BJ (cell line): Measurements from ENCODE around the gene ADRA2C. TPM values are rescaled to one million over a fixed set of nuclear protein-coding genes. Genes with fewer than 3 reads are reported as not detected.
"Not testable (repeated sequence)": the region's sequence is repeated elsewhere in the genome, so short reads cannot be mapped to it uniquely, and the experiment has no call there.

Source experiments
- CTCF ChIA-PET: fragments of 350-600 bp; formaldehyde crosslinking; extraction: SDS; loops from one replicate; lab custom pipeline; 2021; ENCODE audit warnings: antibody characterized with exemption, inconsistent platforms; lab: Yijun Ruan, JAX
- POLR2A ChIA-PET: fragments of 300-600 bp; sonication (Branson Sonifier 250); formaldehyde crosslinking; extraction: SDS; loops from one replicate; lab custom pipeline; 2021; ENCODE audit warnings: antibody characterized with exemption; lab: Charles Lee
- DNase-seq: peaks from one replicate; pipeline ENCODE4 v3.0.0-alpha.2; 2011; ENCODE audit warnings: low read depth
- H3K27me3 ChIP-seq: 2 replicates; pipeline ENCODE4 v1.6.0; 2011; ENCODE audit warnings: low read length; ENCODE audit not compliant: control insufficient read depth, insufficient read depth
- H3K36me3 ChIP-seq: 2 replicates; pipeline ENCODE4 v1.5.1; 2011; ENCODE audit warnings: low read length; ENCODE audit not compliant: control insufficient read depth, insufficient read depth
- H3K4me3 ChIP-seq: 2 replicates; pipeline ENCODE4 v1.5.1; 2011; ENCODE audit warnings: low read depth, mild to moderate bottlenecking, control low read depth, low read length
- CTCF ChIP-seq: IDR thresholded peaks from 2 replicates; pipeline ENCODE4 v1.5.1; 2011; ENCODE audit warnings: low read depth, mild to moderate bottlenecking, control low read depth, inconsistent platforms, low read length, moderate library complexity; ENCODE audit not compliant: insufficient read depth
- polyA plus RNA-seq: library from polyadenylated mRNA; depleted of rRNA; stranded (reverse); fragments of >200 nt; gene quantifications from 2 replicates; pipeline ENCODE4 v1.2.3, GENCODE V29; 2011; rRNA removed

ADRA2C gene
- polyA plus RNA-seq, 1 experiment: 0.20 TPM

- Histone ChIP-seq H3K4me3 (no peak overlapping the region), H3K36me3 (no peaks in the 10 kb centered on the region), H3K27me3 (no peaks in the 10 kb centered on the region; the same call in 1 of the 2 replicates)
- no peak for DNase-seq
- ChIA-PET POLR2A (no interaction called here), CTCF (no interaction called here)
- no peak for TF ChIP-seq CTCF
Measured at GRCh38 chr4:3813151-3814052, 47.2 kb downstream of the ADRA2C start.

GRCh38 chr4:3814053-3814570 lies 47.9 kb downstream of the ADRA2C start:
- Histone ChIP-seq H3K36me3 (no peaks in the 10 kb centered on the region), H3K4me3 (no peak overlapping the region), H3K27me3 (no peaks in the 10 kb centered on the region; the same call in 1 of the 2 replicates)
- POLR2A ChIA-PET: no interaction called here
- TF ChIP-seq CTCF: no peak
- CTCF ChIA-PET: no interaction called here
- no peak for DNase-seq

DNA sequence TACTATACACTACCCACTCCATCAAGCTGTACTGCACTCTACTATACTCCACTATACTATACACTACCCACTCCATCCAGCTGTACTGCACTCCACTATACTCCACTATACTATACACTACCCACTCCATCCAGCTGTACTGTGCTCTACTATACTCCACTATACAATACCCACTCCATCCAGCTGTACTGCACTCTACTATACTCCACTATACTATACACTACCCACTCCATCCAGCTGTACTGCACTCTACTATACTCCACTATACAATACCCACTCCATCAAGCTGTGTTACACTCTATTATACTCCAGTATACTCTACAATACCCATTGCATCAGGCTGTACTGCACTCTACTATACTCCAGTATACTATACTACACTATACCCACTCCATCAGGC lies 48.7 kb downstream of the ADRA2C start:
- CTCF ChIA-PET, H3K27me3 ChIP-seq, POLR2A ChIA-PET, H3K36me3 ChIP-seq, H3K4me3 ChIP-seq, DNase-seq: not testable (repeated sequence)

GRCh38 chr4:3816256-3816825 lies 50.2 kb downstream of the ADRA2C start:
- Histone ChIP-seq H3K36me3 (no peaks in the 10 kb centered on the region), H3K4me3 (no peak overlapping the region), H3K27me3 (no peaks in the 10 kb centered on the region; the same call in 1 of the 2 replicates)
- DNase-seq: no peak
- no peak for TF ChIP-seq CTCF
- POLR2A ChIA-PET: no interaction called here
- CTCF ChIA-PET: no interaction called here

- POLR2A ChIA-PET: no interaction called here
- no peak for DNase-seq
- H3K4me3 ChIP-seq: no peak overlapping the region
- no peaks in the 10 kb centered on the region for H3K36me3 ChIP-seq
- CTCF ChIA-PET: no interaction called here
- H3K27me3 ChIP-seq: no peaks in the 10 kb centered on the region; the same call in 1 of the 2 replicates
- TF ChIP-seq CTCF: no peak
Measured at GRCh38 chr4:3816983-3817960, 51.1 kb downstream of the ADRA2C start.

Other genes with a start within 250 kb of the ADRA2C start
- 197 and 275 TPM in 2 replicates for gene LRPAP1, start 234.0 kb upstream of the ADRA2C start, polyA plus RNA-seq